IMR-90 (cell line): ENCODE results near the gene BUD23. TPM values are rescaled to one million over a fixed set of nuclear protein-coding genes. Genes with fewer than 3 reads are reported as not detected.

ENCODE experiments used
- ATAC-seq: fragments of 200-7000 bp; cut with Tn5 transposase; 2 replicates; pipeline ENCODE4 v1.9.1; 2020; ENCODE audit warnings: low read depth, mild to moderate bottlenecking, moderate library complexity
- BruUV-seq: library from RNA; stranded (reverse); fragments of 400-500 nt; replicated peaks from 2 replicates; lab custom pipeline; 2021; lab: Mats Ljungman, UMichigan
- CTCF ChIA-PET: fragments of 300-600 bp; formaldehyde crosslinking; extraction: SDS; loops from one replicate; lab custom pipeline; 2021; ENCODE audit warnings: antibody characterized with exemption; lab: Yijun Ruan, JAX
- POLR2A ChIA-PET: fragments of 300-600 bp; sonication (Branson Sonifier 250); formaldehyde crosslinking; loops from one replicate; lab custom pipeline; 2022; ENCODE audit warnings: antibody characterized with exemption; ENCODE audit not compliant: unreplicated experiment; lab: Charles Lee
- DNase-seq: peaks from one replicate; pipeline ENCODE4 v3.0.0; 2013
- H2AFZ ChIP-seq: replicated peaks from 2 replicates; pipeline ENCODE3; 2013; ENCODE audit warnings: low read length, mild to moderate bottlenecking; ENCODE audit not compliant: poor library complexity
- H2AK5ac ChIP-seq: 2 replicates; pipeline ENCODE4 v1.6.1; 2013; ENCODE audit warnings: low read depth, low read length, inconsistent platforms
- H2AK9ac ChIP-seq: replicated peaks from 2 replicates; pipeline ENCODE3; 2013; ENCODE audit warnings: mild to moderate bottlenecking, low read depth, low read length, moderate library complexity; ENCODE audit not compliant: poor library complexity
- H2BK120ac ChIP-seq: 2 replicates; pipeline ENCODE4 v1.6.1; 2013; ENCODE audit warnings: low read depth, low read length, inconsistent platforms
- H2BK15ac ChIP-seq: 3 replicates; pipeline ENCODE4 v1.6.1; 2013; ENCODE audit warnings: low read depth, low read length, inconsistent platforms
- H2BK20ac ChIP-seq: 2 replicates; pipeline ENCODE4 v1.6.1; 2013; ENCODE audit warnings: low read depth, mild to moderate bottlenecking, inconsistent platforms, low read length, moderate library complexity
- H2BK5ac ChIP-seq: 2 replicates; pipeline ENCODE4 v1.6.1; 2013; ENCODE audit warnings: mild to moderate bottlenecking, low read depth, low read length, inconsistent platforms; ENCODE audit not compliant: poor library complexity, severe bottlenecking
- H3K14ac ChIP-seq: replicated peaks from 2 replicates; pipeline ENCODE4 v1.6.1; 2013; ENCODE audit warnings: low read depth, low read length, inconsistent platforms
- H3K18ac ChIP-seq: 2 replicates; pipeline ENCODE4 v1.6.1; 2013; ENCODE audit warnings: low read depth, low read length, control low read depth
- H3K23ac ChIP-seq: 2 replicates; pipeline ENCODE4 v1.6.1; 2013; ENCODE audit warnings: low read depth, low read length, inconsistent platforms
- H3K27ac ChIP-seq: 2 replicates; pipeline ENCODE4 v1.5.1; 2013; ENCODE audit warnings: mild to moderate bottlenecking, control low read depth, low read length; ENCODE audit not compliant: insufficient read depth
- H3K27me3 ChIP-seq: 2 replicates; pipeline ENCODE4 v1.6.1; 2013; ENCODE audit warnings: low read length; ENCODE audit not compliant: control insufficient read depth, insufficient read depth
- H3K36me3 ChIP-seq: 2 replicates; pipeline ENCODE4 v1.6.1; 2013; ENCODE audit warnings: low read length, mixed read lengths; ENCODE audit not compliant: control insufficient read depth, insufficient read depth
- H3K4ac ChIP-seq: 2 replicates; pipeline ENCODE4 v1.6.1; 2013; ENCODE audit warnings: low read depth, low read length, inconsistent platforms
- H3K4me1 ChIP-seq: 2 replicates; pipeline ENCODE4 v1.6.1; 2013; ENCODE audit warnings: low read length, mixed read lengths; ENCODE audit not compliant: control insufficient read depth, insufficient read depth
- H3K4me2 ChIP-seq: 2 replicates; pipeline ENCODE4 v1.6.1; 2013; ENCODE audit warnings: low read depth, mild to moderate bottlenecking, control low read depth, low read length, moderate library complexity
- H3K4me3 ChIP-seq: 2 replicates; pipeline ENCODE4 v1.5.1; 2013; ENCODE audit warnings: low read depth, mild to moderate bottlenecking, control low read depth, low read length, moderate library complexity; ENCODE audit not compliant: insufficient read depth
- H3K56ac ChIP-seq: 2 replicates; pipeline ENCODE4 v1.6.1; 2013; ENCODE audit warnings: low read length, inconsistent platforms; ENCODE audit not compliant: insufficient read depth; ENCODE audit errors: extremely low read depth
- H3K79me1 ChIP-seq, 2 experiments: 2 replicates each; pipeline ENCODE4 v1.6.1; 2013; ENCODE audit warnings: low read length in 2 of 2, inconsistent platforms in 1 of 2, low read depth in 1 of 2
- H3K9ac ChIP-seq: 2 replicates; pipeline ENCODE4 v1.6.1; 2013; ENCODE audit warnings: low read depth, low read length, control low read depth
- H3K9me1 ChIP-seq: 2 replicates; pipeline ENCODE4 v1.6.1; 2013; ENCODE audit warnings: low read length, inconsistent platforms; ENCODE audit not compliant: insufficient read depth
- H3K9me3 ChIP-seq: 2 replicates; pipeline ENCODE4 v1.6.1; 2013; ENCODE audit warnings: low read length; ENCODE audit not compliant: control insufficient read depth, insufficient read depth
- H4K20me1 ChIP-seq: 2 replicates; pipeline ENCODE4 v1.6.1; 2013; ENCODE audit warnings: low read length, inconsistent platforms; ENCODE audit not compliant: insufficient read depth
- H4K5ac ChIP-seq: 2 replicates; pipeline ENCODE4 v1.6.1; 2013; ENCODE audit warnings: mild to moderate bottlenecking, low read depth, low read length, control low read depth
- H4K8ac ChIP-seq, 2 experiments: 2 replicates each; pipeline ENCODE4 v1.6.1; 2013; ENCODE audit warnings: low read depth in 2 of 2, low read length in 2 of 2, control low read depth in 1 of 2, inconsistent platforms in 1 of 2
- H4K91ac ChIP-seq: 2 replicates; pipeline ENCODE4 v1.6.1; 2013; ENCODE audit warnings: low read depth, low read length, inconsistent platforms; ENCODE audit not compliant: insufficient read depth
- BHLHE40 ChIP-seq: fragments of 150-350 bp; IDR thresholded peaks from 2 replicates; pipeline ENCODE4 v1.6.1; 2016; ENCODE audit warnings: mild to moderate bottlenecking, low read depth, low read length
- CTCF ChIP-seq: conservative IDR thresholded peaks from 2 replicates; pipeline ENCODE4 v1.5.1; 2012; ENCODE audit warnings: mild to moderate bottlenecking, low read depth, low read length, improper control_type of control experiment
- FOS ChIP-seq: fragments of 150-350 bp; IDR thresholded peaks from 2 replicates; pipeline ENCODE4 v1.6.1; 2016; ENCODE audit warnings: low read depth, low read length
- POLR2A ChIP-seq: IDR thresholded peaks from 2 replicates; pipeline ENCODE4 v1.6.1; 2012; ENCODE audit warnings: mild to moderate bottlenecking, low read depth, low read length
- RCOR1 ChIP-seq: IDR thresholded peaks from 2 replicates; pipeline ENCODE4 v1.6.1; 2012; ENCODE audit warnings: mild to moderate bottlenecking, low read length, improper control_type of control experiment; ENCODE audit not compliant: insufficient replicate concordance
- WGBS, 2 experiments: methylation state at CpG; one replicate each; pipeline versions ENCODE4 v1.1.5 to v1.1.7; 2013; ENCODE audit warnings: missing lambda C conversion rate in 2 of 2; ENCODE audit not compliant: insufficient read length in 1 of 2; ENCODE audit errors: extremely low coverage in 2 of 2; 5-methylcytosine and 5-hydroxymethylcytosine counted together
- dilution Hi-C: fragments of 300-500 bp; cut with HindIII; formaldehyde crosslinking; loops from one replicate; pipeline ENCODE4 v1.14.3; 2018; ENCODE audit warnings: low sequenced_read_pairs; ENCODE audit not compliant: unreplicated experiment
- in situ Hi-C: fragments of 300-500 bp; cut with MboI; formaldehyde crosslinking; loops from 3 replicates; pipeline ENCODE4 v1.14.3; 2019; ENCODE audit warnings: low sequenced_read_pairs, inconsistent platforms, mixed read lengths
- intact Hi-C: fragments of 100-400 bp; cut with micrococcal nuclease; formaldehyde crosslinking; loops from 2 replicates; pipeline ENCODE4 v1.10.0; 2022
- polyA plus RNA-seq, 3 experiments: library from polyadenylated mRNA; depleted of rRNA; stranded (reverse); fragments of >200 nt; gene quantifications; 2 replicates each; pipeline ENCODE4 v1.2.3, GENCODE V29; 2012; ENCODE audit warnings: low replicate concordance in 1 of 3
- total RNA-seq: library from RNA; depleted of rRNA; stranded (reverse); fragments of >200 nt; gene quantifications from 2 replicates; pipeline ENCODE4 v1.2.3, GENCODE V29; 2012

BUD23 gene
- total and polyA plus RNA-seq, 2 of the 4 experiments (the other 2 are of a cell fraction): 35.7 to 65.2 TPM

DNA sequence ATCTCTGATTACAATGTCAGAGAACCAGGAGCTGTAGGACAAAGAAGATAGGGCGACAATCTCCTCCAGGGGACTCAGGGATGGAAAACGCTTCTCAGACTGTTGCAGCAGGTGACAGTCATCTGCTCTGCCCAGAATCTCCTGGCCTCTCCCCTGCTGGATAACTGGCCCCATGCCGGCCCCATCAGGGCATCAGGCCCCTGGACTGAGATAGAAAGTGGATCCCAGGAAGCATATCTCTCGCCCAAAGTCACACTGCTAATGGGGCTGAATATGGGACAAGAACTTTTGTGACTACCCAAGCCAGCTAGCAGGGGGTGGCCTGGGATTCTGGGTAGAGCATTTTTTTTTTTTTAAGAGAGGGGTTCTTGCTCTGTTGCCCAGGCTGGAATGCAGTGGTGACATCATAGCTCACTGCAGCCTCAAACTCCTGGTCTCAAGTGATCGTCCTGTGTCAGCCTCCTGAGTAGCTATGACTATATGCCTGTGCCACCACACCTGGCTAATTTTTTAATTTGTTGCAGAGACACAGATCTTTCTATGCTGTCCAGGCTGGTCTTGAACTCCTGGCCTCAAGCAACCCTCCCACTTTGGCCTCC is 38.6 kb upstream of the BUD23 start:
- ChIA-PET CTCF (no interaction called here), POLR2A (interaction anchor here (0.6 kb wide), 1 partner anchor 14 kb away, joined by 14 read pairs; no protein-coding TSS in a partner anchor)
- ATAC-seq (no peak), DNase-seq (no peak)
- H3K4me1 ChIP-seq: no peaks in the 10 kb centered on the region; the same call in 1 of the 2 replicates
- intact Hi-C loops: no loop called here
- peaks cover 4% of the 10 kb centered on the region for H3K9me3 ChIP-seq
- no peak overlapping the region for H2BK5ac ChIP-seq
- H3K4ac ChIP-seq: no peak overlapping the region
- H4K8ac ChIP-seq: no peak overlapping the region
- in situ Hi-C loops: no loop called here
- no peaks in the 10 kb centered on the region for H3K9me1 ChIP-seq
- WGBS, 2 experiments: 44% methylated on average over 3 of the region's 5 CpGs; no CpG with 5 or more reads in 1 of the 2 experiments
- no peak overlapping the region for H2BK15ac ChIP-seq
- no peak overlapping the region for H3K4me2 ChIP-seq
- no peak overlapping the region for H2AK5ac ChIP-seq
- no peak overlapping the region for H3K14ac ChIP-seq
- no peaks in the 10 kb centered on the region for H4K20me1 ChIP-seq
- H3K9ac ChIP-seq: no peak overlapping the region
- H3K36me3 ChIP-seq: no peaks in the 10 kb centered on the region
- H3K23ac ChIP-seq: no peak overlapping the region
- no peaks in the 10 kb centered on the region for H3K79me1 ChIP-seq
- H2AK9ac ChIP-seq: no peak overlapping the region
- H3K56ac ChIP-seq: no peak overlapping the region
- no peak overlapping the region for H3K27ac ChIP-seq
- H3K18ac ChIP-seq: no peak overlapping the region
- H2BK20ac ChIP-seq: no peak overlapping the region
- no peak overlapping the region for H2AFZ ChIP-seq
- BruUV-seq: no TSS peak
- no peak overlapping the region for H4K5ac ChIP-seq
- no peak overlapping the region for H4K91ac ChIP-seq
- no peak for TF ChIP-seq RCOR1
- no peak for TF ChIP-seq BHLHE40
- TF ChIP-seq FOS: no peak
- TF ChIP-seq CTCF: no peak
- no peak for TF ChIP-seq POLR2A
- dilution Hi-C loops: no loop called here
- no peak overlapping the region for H2BK120ac ChIP-seq
- H3K4me3 ChIP-seq: no peak overlapping the region
- peaks cover 66% of the 10 kb centered on the region for H3K27me3 ChIP-seq
